ENCODE measurements around the gene MBD4.
"Not testable (repeated sequence)": the region's sequence is repeated elsewhere in the genome, so short reads cannot be mapped to it uniquely, and the experiment has no call there.

Gene MBD4

DNA sequence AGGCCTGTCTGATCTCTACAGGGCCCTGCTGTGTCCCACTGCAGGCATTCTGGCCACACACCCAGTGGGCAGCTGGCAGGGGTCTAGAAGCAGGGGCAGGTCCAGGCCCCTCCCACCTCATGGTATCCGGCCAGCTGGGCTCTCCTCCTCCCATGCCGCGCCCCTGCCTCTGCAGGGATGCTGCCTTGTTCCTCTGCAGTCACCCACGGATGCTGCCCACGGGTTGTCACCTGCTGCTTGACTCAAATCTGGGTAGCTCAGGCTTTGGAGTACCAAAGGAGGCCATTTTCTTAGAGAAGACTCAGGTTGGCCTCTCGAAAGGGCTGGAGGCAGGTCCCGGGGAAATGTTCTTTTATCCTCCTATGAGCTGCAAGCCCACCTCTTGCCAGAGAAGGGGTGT, 36.3 kb downstream of the MBD4 start:
- DNase-seq = no peak

DNA sequence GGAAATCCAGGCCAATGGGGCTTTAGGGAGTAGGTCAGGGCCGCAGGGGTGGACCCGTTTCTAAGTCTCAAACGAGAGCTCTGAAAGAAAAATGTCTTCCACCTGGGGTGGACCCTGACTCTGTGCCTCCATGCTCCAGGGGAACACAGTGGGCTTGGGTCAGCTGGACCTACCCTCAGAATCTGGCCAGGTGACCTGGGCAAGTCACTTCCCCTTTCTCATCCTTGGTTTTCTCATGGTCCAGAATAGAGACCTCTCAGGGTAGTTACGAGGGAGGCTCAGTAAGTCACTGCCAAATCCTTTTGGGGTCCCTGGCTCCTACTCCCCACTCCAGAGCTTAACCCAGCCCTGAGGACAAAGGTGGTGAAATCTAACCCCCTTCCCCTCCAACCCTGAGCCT, 37.1 kb downstream of the MBD4 start:
- no peak for DNase-seq

DNA sequence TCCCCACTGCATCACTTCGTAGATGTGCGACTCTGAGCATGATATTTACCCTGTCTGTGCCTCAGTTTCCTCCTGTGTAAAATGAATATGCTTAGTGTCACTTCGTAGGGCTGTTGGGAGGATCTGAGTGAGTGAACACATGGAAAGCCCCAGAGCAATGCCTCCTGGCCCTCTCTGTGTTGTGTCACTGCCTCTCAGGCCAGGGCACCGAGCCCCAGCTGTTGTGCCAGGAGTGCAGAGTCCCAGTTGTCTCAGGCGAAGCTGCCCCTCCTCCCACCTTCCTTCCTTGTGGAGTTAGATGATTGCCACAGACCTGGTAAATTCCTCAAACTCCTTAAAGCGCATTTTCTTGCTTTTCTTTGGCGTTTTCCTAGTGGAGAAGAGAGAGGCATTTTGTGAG, 37.5 kb downstream of the MBD4 start:
- DNase-seq = no peak

DNA sequence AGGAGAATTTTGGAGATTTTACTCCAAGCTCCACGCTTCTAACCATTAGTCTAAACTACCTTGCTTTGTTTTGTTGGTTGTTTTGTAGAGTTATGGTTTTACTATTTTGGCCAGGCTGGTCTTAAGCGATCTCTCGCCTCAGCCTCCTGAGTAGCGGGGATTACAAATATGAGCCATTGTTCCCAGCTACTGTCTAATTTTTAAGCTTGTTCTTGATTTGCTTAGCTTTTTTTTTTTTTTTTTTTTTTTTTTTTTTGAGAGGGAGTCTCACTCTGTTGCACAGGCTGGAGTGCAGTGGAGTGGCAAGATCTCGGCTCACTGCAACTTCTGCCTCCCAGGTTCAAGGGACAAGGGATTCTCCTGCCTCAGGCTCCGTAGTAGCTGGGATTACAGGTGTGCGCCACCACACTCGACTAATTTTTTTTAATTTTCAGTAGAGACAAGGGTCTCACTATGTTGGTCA, 39.8 kb downstream of the MBD4 start:
- no peak for DNase-seq

DNA sequence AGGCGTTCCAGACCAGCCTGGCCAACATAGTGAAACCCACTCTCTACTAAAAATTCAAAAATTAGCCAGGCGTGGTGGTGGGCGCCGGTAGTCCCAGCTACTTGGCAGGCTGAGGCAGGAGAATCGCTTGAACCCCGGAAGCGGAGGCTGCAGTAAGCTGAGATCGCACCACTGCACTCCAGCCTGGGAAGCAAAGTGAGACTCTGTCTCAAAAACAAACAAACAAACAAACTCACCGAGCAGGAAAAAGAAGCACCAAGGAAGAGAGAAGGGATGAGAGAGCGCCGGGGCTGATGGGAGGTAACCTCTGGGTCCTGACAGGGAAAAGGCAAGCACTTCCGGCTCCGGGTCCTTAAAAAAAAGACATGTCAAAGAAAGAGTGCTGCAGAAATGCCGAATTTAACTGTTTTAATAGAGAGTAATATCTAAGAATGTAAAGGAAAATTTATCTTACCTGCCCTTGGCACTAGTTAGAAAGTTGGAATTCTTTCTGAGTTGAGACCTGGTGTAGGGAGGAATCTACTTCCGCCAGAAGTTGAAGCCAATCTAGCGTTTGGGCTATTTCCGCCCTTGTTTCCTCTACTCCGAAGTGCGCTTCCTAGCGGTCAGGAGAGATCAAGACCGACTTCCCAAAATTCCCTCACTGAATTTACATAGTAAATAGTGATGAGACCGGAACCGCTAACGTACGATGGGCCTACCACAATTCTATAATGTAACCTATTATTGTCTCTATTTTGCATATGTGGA, 40.4 kb downstream of the MBD4 start:
- DNase-seq = peak; percentile 80

DNA sequence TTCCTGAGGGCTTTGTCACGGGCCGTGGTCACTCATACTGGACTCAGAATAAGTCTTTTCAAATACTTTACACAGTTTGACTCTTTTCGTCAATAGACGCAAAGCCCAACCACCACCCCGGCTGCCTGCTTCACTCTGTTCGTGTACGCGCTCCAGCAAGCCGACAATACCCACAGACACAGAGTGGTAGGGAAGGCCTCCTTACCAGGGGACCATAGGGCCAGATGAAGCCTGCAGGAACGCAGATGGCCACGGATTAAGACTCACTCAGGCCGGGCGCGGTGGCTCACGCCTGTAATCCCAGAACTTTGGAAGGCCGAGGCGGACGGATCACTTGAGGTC, 41.0 kb downstream of the MBD4 start:
- DNase-seq = no peak

DNA sequence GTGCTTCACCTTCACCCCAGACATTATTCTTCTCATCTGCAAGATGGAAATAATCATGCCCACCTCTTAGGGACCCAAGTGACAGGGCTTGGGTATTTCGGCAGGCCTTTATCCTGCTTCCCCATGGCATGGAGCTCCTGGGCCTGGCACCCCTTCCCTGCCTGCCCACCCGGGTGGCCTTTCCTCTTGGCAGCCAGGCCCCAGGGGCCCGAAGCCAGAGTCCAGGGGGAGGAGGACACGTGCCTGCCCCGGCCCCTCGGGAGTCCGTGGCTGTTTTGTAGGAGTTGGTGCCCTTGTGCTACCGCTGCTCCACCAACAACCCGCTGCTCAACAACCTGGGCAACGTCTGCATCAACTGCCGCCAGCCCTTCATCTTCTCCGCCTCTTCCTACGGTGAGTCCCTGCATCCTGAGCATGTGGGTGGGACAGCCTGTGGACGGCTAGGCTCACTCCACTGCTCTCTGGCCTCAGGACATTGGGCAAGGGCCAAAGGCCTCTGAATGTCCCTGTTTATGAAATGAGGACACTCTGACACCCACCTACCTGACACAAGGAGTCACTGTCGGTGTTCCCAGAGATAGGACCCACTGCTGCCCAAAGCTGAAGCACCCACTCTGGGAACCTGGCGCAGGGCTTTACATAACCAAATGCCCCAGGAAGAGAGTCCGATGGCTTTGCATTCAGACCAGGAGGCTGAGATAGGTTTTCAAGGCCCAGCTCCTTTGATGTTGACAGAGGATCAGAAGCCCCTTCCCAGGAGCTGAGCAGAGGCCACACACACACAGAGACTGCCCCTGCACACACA, 45.8 kb downstream of the MBD4 start:
- DNase-seq = not testable (repeated sequence)

DNA sequence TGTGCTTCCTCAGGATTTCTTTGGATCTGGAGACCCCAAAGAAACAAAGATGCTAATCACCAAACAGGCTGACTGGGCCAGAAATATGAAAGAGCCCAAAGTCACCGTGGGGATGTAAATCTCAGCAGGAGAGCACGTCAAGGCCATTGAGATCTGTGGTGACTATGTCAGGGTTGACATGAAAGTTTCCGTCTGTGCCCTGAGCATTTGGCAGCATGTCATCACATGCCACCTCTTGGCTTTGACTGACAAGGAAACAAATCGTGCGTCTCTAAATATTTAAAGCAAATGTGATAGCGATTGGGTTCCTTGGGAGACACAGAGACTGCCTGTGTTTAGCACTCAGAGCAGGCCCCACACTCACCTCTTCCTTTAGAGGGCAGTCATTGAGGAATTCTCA, 46.5 kb downstream of the MBD4 start:
- no peak for DNase-seq

DNA sequence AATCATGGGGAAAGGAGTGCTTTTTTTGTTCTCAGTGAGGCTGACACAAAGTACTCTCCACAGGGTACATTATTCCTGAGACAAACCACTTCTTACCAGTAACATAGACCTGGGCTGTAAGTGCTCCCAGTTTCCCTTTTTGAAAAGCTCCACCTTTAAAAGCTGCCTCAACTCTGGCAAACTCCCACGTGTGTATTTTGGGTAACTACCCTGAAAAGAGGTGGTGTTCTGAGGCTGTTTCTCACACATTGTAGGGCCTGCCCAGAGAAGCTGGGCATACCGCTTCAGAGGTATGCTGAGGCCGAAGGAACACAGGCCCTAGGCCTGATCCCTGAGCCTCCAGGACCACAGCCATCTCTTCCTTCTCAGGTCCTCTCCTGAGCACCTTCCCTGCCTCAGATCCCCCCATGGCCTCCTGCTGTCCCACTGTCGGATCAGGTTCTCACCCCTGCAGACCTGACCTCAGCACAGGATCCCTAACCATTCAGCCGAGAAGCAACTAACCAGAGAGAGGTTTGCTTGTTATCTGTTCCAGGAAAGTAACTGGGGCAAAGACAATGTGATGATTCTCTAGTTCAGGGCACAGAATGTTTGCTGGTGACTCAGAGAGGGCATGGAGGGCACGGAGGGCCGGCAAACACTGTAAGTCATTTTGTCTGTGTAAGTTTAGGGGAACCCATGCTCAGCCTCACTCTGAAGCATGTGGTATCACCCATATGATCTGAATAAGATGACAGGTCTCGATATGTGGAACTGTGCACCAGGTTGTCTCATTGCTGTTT, 47.5 kb downstream of the MBD4 start:
- not testable (repeated sequence) for DNase-seq

DNA sequence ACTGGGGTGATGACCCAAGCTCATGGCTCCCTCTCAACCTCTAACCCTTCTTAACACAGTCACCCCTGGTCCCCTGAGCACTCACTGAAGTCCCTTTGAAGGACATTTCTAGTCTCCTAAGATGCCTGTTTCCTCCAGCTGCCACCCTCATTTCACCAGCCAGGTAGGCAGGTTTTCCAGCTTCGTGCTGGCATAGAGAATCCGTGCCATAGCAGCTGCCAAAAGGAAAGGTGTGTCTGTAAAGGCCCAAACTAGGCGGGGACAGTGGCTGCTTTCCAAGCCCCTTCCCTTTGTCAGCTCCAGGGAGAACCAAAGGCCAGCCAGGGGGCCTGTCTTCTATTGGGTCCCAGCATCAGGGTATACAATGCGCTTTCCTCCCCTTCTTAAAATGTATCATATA, 48.2 kb downstream of the MBD4 start:
- not testable (repeated sequence) for DNase-seq

DNA sequence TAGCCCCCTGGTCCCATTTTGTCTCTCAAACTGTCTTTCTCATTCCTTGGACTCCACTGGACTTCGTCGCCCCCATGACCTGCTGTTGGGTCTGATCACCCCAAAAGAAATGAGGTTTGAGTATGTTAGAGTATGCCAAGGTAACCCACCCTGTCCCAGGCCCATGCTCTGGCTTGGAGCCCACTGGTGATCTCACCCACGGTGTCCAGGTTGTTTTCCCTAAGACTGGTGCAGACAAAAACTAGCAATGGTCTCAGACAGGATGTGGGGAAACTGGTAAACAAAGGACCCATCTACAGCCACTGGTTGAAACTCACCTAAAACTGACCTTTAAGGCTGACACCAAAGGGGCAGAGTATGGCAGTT, 50.2 kb downstream of the MBD4 start:
- no peak for DNase-seq

DNA sequence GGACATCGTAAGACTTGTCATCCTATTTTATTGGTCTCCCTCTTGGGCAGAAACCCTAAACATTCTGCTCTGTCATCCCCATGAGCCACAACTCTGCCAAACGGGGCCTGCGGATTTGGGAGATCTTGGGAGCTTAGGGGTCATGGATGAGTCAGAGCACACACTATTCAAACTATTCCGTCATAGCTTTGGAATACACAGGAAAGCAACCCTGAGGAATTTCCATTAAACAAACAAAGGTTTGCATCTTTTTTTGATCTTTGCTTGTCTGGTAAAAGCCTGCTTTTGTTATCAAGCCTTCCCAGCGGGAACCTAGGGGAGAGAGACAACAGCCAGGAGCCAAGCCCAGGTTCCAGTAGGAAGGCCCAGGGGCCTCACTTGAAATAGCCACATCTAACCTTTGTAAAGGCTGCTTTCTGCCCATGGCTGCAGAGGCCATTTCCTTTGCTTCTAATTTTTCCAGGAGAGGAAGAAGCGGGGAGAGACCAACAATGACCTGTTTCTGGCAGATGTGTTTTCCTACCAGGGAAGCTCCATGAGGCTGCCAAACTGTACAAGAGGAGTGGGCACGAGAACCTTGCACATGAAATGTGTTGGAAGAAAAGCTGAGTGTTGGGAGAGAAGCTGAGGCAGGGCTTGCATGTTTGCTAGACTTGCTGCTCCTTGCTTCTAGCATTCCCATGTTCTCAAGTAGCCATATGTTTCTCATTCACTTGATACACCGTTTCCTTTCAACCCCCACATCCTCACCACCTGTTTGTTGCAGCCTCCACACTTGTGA, 50.8 kb downstream of the MBD4 start:
- not testable (repeated sequence) for DNase-seq

DNA sequence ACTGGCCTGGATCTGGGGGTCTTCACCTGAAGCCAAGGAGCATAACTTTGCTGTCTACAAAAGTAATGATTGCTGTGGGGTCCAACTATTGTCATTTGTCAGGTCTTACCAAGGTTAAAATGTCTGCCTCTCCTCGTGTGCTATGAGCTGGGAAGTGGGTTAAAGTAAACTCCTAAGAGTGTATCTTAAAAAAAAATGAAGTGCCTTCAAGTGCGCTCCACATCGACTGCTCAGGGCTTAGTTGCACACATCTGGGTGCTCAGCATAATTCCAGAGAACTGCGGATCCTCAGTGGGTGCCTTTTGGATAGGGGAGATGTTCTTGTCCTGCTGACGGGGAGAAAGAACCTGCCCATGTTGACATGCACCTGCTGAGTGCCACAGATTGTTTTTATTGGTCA, 52.3 kb downstream of the MBD4 start:
- DNase-seq = no peak

DNA sequence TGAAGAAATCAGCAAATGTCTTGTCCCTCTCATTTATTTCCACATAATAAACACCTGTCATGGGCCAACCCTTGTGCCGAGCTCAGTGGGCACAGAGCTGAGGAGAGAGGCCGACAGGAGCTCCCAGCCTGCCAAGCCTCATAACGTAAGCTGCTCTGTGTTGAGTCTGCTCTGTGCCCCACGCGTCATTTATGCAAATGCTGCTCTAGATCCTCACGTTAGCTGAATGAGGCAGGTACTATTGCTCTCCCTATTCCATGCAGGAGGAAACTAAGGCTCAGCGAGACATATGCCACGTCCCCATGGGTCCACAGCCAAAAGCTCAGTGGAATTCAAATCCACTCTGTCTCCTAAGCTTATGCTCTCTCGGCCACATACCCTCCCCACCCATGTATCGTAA, 52.8 kb downstream of the MBD4 start:
- DNase-seq = no peak

DNA sequence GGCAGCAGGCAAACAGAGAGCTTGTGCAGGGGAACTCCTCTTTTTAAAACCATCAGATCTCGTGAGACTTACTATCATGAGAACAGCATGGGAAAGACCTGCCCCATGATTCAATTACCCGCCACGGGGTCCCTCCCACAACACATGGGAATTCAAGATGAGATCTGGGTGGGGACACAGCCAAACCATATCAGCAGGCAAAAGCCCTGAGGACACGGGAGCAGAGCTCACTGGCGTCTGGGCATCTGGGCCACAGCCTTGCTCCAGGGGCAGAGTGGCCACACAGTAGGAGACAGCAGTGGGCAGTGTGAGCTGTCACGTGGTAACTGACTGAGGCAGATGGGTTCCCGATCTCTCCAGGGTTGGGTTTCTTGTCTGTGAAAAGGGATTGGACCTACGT, 54.2 kb downstream of the MBD4 start:
- DNase-seq = not testable (repeated sequence)

DNA sequence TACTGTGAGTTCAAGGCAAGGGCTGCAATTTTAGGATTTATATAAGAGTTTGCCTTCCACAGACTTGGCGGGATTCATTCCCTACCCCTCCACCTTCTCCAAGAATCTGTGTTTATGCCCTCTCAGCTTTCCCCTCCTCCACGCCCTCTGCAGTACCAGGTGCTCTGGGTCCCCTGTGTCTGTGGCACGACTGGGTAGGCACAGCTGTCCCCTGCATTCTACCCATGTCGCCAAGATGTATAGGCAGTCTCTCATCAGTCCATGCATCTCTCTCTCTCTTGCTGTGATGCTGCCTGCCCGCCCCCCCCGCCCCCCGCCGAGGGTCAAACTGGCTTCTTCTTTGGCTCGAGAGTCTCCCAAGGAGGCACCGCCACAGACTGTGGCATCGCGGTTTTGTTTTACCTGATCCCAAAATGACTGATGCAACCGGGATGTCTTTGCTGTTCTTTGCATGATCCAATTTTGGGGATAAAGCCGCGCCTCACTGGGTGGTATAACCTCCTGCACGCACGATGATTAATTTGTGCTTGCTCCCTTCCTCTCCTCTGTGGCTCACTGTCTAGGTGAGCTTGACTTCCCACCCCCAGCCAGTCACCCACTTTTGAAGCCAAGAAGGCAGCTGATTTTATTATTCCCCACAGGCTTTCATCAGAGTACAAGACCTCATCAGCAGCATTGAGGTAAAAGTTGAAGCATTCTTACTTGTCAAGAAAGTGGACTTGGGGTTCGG, 55.0 kb downstream of the MBD4 start:
- DNase-seq = no peak

DNA sequence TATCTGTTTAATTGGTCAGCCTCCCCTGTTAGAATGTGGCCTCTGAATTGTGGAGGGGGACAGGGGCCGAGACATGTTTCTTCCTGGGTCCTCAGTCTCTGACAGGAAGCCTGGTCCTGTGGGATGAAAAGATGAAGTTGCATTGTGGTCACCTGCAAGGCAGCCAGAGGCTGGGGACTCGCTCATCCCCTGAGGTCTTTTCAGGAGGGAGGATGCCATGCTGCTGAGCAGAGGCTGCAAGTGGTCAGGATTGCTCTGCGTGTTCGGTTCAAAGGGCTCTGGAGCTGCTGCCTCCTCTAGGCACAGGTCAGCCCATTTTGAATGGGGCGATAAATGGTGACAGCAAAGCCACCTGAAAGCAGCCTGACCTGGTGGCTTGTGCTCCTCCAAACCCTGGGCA, 55.6 kb downstream of the MBD4 start:
- not testable (repeated sequence) for DNase-seq

DNA sequence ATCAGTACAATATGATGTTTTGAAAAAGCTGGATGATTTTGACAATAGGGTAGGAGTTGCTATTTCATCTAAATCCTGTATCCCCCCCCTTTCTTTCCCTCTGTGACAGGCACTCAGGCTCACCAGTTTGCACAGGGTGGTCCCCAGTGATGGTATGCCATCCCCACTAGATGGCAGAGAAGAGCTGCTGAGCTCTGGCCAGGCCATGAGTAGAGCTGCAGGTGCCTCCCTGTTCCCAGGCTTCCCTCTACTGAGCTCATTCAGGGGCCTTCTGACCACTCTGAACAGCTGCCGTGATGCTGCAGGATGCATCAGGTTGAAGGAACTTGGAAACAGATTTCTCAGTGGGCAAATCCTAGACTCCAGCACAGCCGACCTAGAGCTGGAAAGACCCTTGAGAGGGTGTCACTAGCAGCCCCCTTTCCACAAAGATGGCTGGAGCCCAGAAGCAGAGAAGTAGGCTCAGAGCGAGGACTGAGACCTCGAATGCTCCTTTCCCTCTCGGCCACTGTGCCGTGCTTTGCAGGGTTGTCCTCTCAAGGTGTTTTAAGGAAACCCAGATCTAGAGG, 56.4 kb downstream of the MBD4 start:
- DNase-seq = peak; percentile 7

DNA sequence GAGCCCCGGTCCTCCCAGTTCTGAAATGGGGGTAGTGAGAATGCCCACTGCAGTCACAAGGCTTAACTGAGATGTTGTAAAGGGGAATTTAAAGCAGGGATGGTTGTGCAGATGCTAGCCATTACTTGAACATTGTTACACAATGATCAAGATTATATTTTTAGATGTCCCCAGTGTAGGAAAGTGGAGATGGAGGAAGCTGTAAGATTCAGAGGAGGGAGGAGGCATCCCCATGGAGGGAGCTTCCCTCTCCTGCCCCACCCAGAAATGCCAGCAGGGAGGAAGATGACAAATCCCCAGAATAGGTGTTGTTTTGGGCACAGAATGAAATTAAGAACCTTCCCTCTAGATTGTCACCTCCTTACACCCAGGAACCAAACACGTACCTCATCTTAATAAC, 57.4 kb downstream of the MBD4 start:
- DNase-seq = no peak

All from NCI-H748 treated with DMSO at 0.1 percent for 48 hours (cell line).